ENCODE results near the gene PLEKHD1.
A peak's percentile ranks its signal among the peaks of the same experiment; 100 is the strongest.
"Not testable (repeated sequence)": the region's sequence is repeated elsewhere in the genome, so short reads cannot be mapped to it uniquely, and the experiment has no call there.

Gene PLEKHD1

GRCh38 chr14:69484444-69485314 is at the start of gene PLEKHD1:
PLEKHD1 (plus strand) TSS chr14:69484728; CDS start chr14:69484966, 238 bp downstream.
- peak; percentile 28 for DNase-seq

- DNase-seq = no peak
These were observed 44.8 kb upstream of the PLEKHD1 start for GRCh38 chr14:69439521-69440270.

- DNase-seq = no peak
These were observed 42.6 kb upstream of the PLEKHD1 start for GRCh38 chr14:69441948-69442347.

- no peak for DNase-seq
These were observed 41.2 kb upstream of the PLEKHD1 start for GRCh38 chr14:69443296-69443805.

GRCh38 chr14:69449216-69449615 is 35.3 kb upstream of the PLEKHD1 start:
- no peak for DNase-seq

- no peak for DNase-seq
These were observed 32.6 kb upstream of the PLEKHD1 start for GRCh38 chr14:69451941-69452340.

- no peak for DNase-seq
These were observed 26.2 kb upstream of the PLEKHD1 start for GRCh38 chr14:69458350-69458749.

GRCh38 chr14:69459122-69459521 is 25.4 kb upstream of the PLEKHD1 start:
- DNase-seq = no peak

GRCh38 chr14:69460093-69460701 is 24.3 kb upstream of the PLEKHD1 start:
- peak; percentile 35 for DNase-seq

GRCh38 chr14:69464379-69464778 is 20.1 kb upstream of the PLEKHD1 start:
- DNase-seq = no peak

- DNase-seq = no peak
These were observed 19.7 kb upstream of the PLEKHD1 start for GRCh38 chr14:69464829-69465228.

- DNase-seq = no peak
These were observed 15.6 kb upstream of the PLEKHD1 start for GRCh38 chr14:69468949-69469348.

- no peak for DNase-seq
These were observed 13.1 kb upstream of the PLEKHD1 start for GRCh38 chr14:69471436-69471835.

- no peak for DNase-seq
These were observed 12.6 kb upstream of the PLEKHD1 start for GRCh38 chr14:69471916-69472315.

GRCh38 chr14:69473260-69473659 is 11.3 kb upstream of the PLEKHD1 start:
- DNase-seq = no peak

- no peak for DNase-seq
These were observed 10.6 kb upstream of the PLEKHD1 start for GRCh38 chr14:69473946-69474345.

- peak; percentile 76 for DNase-seq
These were observed 9.2 kb upstream of the PLEKHD1 start for GRCh38 chr14:69475194-69475818.

GRCh38 chr14:69476824-69477450 is 7.6 kb upstream of the PLEKHD1 start:
- not testable (repeated sequence) for DNase-seq

GRCh38 chr14:69478055-69478454 is 6.5 kb upstream of the PLEKHD1 start:
- DNase-seq = not testable (repeated sequence)

- no peak for DNase-seq
These were observed 4.8 kb upstream of the PLEKHD1 start for GRCh38 chr14:69479696-69480095.

- DNase-seq = no peak
These were observed 4.4 kb upstream of the PLEKHD1 start for GRCh38 chr14:69480136-69480535.

- DNase-seq = no peak
These were observed 2.5 kb upstream of the PLEKHD1 start for GRCh38 chr14:69481815-69482568.
